GM04504 (cell line): ENCODE measurements around the gene ST8SIA5.

ENCODE experiments used
- DNase-seq: peaks from one replicate; pipeline ENCODE4 v3.0.0-alpha.2; 2012; ENCODE audit warnings: low read depth

Gene ST8SIA5

DNA sequence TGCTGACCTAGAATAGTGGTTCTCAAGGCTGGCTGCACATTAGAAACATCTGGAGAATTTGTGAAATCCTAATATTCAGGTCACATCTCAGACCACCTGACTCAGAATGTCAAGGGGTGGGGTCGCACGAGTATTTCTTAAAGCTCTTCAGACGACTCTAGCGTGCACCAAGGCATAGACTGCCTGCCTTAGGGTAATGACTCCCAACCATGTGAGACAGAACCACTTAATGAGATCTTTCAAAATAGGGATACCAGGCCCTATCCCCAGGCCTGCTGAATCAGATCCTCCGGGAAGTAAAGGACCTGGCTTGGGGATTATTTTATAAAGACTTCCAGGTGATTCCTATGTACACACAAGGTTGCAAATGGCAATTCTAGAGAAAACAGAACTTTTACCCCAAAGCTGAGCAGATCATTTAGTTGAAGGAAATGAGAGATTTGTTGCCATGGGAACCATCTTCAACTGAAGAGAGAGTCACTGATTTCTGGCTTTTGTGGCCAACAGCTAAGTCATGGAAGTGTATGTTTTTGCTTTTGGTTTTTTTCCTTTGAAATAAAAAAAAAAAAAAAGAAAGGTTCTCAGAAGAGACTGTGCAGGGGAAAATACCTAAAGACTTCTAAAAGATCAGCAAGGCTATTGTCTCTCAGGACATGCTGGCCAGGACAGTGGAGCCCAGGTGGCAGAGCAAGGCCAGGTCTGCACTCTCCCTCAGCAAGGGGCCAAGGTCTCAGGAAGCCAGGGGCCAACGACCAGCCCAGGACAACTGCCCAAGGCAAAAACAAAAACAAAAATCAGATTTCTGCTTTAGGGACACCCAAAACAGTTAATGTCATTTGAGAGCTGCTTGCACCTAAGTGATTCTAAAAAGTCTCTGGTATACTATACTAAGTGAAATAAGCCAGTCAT, 84.5 kb downstream of the ST8SIA5 start:
- no peak for DNase-seq

DNA sequence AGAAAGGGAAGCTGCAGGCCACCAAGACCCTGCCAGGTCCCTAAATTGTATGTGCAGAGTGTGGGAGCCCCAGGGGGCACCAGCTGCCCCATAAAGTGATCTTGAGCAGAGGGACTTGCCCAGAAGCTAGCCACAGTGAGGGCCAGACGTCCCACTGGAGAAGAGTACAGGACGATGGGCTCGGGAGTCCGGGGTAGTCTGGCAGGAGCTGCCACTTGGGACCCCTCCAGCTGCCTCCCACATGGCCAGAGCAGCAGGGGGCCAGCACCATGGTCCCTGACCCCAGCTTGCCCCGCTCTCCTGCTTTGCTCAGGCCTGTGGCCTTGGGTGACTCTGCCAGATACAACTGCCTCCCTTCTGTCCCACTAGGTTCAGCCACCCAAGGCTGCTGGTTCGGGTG, 88.2 kb downstream of the ST8SIA5 start:
- no peak for DNase-seq

DNA sequence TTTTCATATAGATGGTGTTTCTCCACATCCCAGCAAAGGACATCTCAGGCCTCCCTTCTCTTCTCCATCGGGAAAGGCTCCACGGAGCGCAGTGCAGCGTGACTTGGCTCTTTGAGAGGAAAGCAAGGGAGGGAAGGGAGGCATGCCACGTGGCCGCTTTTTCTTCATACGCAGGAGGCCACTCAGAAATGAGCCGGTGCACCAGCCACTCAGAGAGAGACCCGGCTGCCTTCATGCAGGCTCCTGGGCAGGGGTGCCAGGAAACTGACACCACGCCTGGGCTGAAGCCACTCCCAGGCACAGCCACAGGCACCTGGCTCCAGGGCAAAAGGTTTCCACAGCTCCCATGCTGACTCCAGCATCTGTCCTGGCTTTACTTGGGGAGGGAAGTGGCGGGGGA, 88.7 kb downstream of the ST8SIA5 start:
- DNase-seq, result no peak

DNA sequence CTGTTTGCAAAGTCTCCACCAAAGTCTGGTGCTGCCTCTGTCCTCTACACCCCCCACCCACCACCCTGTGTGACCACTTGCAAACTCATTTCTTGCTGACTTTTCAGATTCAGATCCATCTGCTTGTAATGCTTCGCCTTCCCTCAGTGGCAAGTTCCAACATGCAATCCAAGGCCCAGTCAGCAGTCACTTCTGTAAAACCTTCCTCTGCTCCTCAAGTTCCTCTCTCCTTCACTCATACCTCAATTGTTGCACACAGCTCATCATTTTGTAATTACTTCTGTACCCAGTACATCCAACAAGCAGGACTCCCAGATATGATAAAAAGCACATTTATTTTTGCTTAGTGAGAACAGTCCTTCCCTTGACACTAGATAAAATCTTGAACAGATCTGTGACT, 93.3 kb downstream of the ST8SIA5 start:
- no peak for DNase-seq

DNA sequence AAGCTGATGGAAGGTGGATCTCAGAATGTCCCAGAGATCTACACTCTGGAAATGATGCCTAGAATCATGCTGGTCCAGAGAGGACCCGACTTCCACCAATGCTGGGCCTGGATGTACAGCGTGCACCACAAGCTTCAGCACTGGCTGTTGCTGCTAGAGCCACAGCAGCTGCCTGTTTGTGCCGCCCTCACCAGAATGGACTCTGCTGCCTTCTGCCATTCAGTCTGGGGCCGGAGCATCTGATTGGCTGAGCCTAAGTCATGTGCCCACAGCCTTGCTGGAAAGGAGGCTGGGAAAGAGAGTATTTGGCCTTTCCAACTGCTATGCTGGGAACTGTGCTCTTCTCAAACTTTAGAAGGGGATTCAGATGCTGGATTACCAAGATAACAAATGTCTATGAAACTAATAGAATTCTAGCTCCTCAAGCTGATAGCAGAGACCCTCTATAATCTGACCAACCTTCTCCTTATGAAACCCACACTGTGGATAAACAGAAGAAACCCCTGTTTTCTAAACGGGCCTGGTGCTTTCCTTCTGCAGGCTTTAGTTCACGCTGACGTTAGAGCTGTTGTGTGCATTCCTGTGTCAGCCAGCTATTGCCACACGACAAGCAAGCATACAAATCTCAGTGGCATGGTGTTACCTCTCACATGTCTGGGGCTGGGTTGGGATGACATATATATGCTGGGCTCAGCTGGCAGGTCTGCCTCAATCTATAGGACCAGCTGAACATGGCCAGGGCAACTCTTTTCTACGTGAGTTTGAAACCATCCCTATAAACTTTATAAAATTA, 95.7 kb downstream of the ST8SIA5 start:
- DNase-seq, result no peak

DNA sequence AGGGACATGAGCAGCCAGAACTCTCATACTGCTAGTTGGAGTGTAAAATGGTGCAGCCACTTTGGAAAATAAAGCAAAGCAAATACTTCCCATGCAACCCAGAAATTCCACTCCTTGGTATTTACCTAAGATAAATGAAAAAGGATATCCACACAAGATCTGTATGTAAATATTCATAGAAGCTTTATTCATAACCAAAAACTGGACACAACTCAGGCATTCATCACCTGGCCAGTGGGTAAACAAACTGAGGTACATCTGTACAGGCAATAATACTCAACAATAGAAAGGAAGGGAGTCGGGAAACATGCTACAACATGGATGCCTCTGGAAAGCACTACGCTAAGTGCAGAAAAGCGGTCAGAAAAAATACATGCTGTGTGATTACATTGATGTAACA, 97.4 kb downstream of the ST8SIA5 start:
- no peak for DNase-seq

DNA sequence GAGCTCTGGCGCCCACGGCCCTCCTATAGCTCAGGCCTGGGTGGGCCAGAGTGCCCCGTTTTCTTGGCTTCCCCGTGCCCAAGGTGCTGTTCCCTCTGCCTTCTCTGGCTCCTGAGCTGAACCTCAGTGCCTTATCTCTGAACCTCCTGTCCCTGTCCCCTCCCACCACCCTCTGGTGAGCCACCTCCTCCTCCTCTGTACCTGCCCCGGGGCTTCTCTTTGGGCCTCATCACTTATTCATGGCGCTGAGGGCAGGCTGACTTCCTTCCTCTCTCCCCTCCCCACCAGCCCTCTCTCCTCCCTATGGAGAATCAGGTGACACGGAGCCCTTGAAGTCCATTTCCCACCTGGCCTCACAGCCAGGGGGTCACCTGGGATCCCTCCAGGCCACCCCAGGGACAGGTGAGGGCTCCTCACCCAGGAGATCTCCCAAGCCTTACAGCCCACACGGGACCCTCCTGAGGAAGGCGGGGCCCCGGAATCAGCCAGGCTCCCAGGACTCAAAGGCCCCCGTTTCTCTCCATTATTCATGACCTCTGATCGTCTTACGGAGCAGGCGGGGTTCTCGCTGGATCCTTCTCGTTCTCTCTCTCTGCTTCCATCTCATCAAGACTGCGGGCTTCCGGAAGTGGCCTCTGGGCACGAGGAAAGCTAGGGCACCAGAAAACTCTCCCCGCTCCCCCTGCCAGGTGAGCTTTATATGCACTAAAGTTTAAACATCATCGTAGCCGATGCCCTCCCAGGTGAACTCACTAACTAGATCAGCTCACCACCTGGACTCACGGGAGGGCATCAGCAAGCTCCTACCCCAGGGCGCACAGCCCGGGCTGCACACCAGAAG, 99.5 kb downstream of the ST8SIA5 start, which contains the start of gene LOXHD1:
LOXHD1 (minus strand) TSS at position 106 of the 841 bp plus-strand sequence. CDS start 187 bp downstream, outside the sequence.
- DNase-seq, result no peak

DNA sequence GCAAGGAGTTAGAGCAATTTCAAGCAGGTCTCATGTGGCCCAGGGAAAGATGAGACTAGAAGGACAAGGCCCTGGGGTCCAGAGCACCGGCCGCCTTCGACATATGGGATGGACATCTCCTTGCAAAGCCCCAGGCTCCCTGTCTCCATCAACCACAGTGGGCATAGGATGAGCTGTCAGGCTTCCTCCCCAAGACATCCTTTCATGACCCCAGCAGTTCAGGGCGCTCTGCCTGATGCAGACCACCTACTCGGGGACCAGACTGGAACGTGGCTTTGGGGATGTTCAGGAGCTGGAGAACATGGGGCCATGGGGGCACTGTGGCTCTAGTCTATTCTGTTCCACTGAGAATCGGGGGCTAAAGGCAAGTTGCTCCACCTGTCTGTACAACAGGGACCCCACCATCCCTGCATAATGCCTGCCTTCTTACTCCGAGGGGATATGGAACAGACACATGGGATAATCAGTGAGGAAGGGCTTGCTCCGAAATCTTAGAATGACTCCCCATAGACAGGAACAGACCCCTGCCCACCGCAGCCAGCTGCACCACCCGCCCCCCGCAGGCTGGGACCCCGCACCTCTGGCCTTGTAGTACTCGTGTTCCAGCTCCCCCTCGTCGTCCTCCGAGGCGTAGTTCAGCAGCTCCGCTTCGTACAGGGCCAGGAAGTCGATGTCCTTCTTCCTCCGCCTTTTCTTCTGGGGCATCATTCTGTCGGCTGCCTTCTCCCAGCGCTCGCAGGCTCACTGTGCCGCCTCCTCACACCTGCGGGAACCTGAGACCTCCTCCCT, 100.3 kb downstream of the ST8SIA5 start:
- DNase-seq, result no peak

DNA sequence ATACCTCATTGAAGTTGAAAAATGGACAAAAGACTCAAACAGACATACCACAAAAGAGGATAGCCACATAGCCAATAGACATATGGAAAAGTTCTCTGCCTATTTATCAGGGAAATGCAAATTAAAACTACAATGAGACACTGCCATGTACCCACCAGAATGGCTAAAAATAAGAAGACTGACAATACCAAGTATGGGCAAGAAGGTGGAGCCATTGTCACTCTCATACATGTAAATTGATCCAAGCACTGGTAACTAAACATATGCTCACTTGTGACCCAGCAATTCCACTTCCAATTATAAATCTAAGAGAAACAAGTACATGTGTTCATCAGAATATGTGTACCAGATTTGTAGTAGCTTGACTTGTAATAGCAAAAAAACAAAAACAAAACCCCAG, 104.5 kb downstream of the ST8SIA5 start:
- no peak for DNase-seq

DNA sequence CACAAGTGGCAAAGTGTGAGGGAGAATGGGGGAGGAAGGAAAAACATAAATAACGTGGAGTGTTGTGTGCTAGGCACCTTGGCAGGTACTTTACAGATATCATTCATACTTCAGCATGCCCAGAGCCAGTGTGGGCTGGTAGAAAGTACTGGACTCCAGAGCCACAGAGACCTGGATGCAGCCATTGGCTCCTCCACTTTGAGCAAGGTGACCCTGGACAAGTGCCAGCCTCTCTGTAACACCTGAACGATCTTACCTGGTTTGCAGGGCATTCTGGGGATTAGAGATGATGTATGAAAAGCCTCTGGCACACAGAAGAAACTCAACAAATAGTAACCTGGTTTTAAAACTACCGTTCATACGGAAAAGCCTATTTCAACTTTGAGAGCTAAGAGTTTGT, 106.2 kb downstream of the ST8SIA5 start:
- no peak for DNase-seq

DNA sequence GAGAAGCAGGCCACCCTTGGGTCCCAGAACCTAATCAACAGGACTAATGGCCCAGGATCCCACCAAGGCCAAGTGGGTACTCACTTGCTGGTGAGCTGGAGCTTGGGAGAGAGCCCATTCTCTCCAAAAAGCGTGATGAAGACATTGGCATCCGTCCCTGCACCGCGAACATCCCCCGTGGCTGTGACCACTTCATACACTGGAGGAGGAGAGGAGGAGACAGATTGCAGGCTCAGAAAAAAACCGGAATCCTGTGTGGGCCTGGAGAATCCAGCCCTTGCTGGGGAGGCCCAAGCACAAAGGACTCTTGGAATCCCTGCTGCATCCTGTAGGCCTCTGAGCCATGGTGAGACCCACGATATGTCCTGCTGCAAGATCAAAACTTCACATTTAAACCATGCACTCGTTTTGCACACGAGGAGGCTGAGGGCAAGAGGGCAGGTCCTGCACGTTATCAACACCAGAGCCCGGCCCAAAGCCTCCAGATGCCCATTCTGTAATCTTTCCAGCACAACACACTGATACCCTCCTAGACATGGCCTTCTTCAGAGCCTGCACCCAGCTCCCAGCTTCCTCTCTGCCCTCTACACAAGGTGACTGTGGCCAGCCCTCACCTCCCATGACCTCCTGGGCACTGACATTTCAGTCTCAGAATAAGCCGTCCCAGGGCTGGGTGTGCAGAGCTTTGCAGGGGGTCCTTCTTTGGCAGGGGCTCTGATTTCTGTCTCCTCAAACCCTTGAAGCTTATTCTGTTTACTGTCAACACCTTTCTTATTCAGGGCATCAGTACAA, 107.6 kb downstream of the ST8SIA5 start:
- no peak for DNase-seq

DNA sequence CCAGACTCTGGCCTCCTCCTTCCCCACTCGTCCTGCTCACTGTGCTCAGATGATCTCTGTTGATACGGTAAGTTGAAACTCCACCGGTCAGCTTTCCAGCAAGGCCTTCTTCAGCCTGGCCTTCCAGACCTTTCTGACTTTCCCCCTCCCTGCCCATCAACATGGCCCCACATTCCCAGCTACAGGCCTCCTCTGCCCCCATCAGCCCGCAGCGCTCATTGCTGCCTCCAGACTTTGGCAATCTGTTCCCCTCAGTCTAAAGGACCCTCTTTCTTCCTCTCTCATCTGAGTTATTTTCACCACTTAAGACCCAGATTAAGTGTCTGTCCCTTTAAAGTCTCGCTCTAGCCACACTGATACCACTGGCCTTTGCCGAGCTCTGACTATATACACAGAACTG, 110.4 kb downstream of the ST8SIA5 start:
- no peak for DNase-seq

DNA sequence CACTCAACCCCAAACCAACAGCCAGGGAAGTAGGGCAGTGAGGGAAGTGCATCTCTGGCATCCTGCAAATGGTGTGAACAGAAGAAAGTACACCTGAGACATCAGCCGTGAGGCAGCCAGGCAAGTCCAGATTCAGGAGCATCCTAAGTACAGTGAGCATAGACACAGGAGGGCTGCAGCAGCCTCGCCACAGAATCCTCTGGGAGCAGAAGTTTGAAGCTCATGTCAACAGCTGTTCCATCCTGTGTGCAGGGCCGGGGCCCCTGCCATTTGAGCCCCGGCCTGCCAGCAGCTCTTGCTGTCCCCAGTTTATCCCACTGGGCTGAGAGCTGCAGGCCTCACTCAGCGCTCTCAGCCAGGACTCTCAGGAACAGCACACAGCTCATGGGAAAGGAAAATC, 114.3 kb downstream of the ST8SIA5 start:
- no peak for DNase-seq

DNA sequence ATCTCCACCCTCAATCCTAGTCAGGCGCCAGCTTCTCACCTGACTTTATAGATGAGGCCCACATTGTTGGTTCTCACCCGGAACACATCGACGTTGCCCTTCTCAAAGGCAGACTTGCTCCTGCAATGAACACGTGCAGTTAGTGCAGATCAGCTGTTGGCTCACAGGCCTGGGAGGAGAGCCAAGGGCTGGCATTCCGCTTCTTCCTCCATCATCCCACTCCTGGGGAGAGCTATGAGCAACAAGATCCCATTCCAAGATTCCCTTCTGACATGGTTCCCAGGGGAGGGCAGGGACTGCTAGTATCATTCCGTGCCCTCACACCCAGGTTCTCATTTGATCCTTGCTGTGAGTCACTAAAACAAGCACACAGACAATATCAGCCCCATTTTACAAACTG, 114.9 kb downstream of the ST8SIA5 start:
- DNase-seq, result no peak

DNA sequence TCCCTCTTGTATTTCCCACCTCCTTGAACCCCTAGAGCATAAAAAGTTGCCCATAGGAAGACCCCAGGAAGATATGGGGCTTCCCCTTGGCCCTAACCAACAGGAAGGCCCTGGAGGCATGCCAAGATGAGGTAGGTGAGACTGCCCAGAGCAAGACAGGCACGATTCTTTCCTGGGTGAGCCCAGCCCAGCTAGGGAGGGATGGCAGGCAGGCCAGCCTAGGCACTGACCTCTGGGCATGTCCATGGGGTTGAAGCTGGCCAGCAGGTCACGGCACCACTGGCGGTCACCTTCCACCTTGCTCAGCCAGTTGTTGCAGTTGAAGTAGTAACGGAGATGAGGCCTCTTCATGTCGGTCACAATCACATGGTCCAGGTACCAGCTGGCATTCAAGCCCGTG, 117.5 kb downstream of the ST8SIA5 start:
- no peak for DNase-seq

DNA sequence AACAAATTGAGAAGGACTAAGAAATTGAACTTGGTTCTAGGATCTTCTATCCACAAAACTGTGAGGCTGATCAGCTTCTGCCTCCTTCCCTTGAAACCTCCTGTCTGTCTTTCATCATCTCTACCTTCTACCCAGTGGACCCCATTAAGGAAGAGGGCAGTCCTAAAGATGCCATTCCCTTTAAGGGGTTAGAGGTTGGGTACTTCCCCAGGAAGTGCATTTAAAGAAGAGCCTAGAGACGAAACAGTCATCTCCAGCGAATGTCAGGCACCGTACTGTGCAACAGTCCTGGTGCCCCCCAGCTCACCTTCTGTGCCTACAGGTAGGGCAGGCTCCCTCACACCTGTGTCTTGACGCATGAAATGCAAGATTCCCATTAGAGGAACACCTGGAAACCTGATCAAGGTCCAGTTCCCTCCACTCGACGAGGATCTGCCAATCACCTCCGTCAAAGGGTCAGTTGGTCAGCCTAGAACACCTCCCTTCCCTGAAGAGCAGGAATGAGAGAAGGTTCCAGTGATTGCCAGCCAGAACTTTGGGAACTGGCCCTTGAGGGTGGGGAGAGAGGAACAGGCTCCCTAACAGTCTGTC, 120.7 kb downstream of the ST8SIA5 start:
- DNase-seq, result no peak

DNA sequence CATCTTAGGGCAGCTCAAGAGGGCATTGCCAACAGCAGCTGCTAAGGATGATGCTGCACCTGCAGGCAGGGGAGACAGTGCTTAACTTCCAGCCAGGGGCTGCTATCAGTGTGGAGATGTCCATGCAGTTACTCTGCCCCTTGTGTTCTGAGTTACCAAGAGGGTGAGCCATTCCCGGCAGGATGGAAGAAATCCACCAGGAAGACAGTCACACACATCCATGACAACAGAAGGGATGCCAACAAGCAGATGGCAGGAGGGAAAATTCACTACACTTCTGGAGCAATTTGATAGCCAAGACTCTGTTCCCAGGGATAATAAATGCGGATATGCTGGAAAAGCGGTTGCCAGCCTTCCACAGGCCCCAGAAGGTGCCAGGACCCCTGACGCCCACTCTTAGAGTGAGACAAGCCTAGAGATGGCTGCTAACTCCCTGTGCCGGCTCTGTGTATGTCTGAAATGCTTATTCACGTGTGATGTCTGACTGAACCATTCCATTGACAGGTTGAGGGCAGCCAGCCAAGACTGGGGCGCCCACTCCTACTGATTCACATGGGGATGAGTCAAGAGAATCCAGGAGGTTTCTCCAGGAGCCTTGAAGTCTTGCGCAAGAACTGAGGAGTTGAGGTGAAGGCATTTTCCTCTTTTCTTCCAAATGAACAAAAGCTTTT, 124.3 kb downstream of the ST8SIA5 start:
- no peak for DNase-seq

DNA sequence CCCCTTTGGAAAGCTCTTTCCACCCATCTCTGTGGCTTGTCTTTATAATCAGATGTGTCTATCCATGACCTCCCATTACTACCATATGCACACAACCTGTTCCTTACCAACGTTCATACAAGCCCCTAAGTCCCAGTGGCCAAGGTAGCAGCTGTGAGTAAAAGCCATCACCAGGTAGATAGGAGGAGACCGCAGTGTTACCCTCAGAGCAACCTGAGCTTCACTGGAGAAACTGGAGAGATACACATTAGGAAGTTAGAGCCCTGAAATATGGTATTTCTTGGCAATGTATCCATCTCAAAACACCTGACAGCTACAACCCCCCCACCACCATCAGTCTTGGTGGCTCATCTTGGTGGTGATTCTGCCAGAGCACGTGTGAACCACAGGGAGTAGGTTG, 125.9 kb downstream of the ST8SIA5 start:
- DNase-seq, result no peak

DNA sequence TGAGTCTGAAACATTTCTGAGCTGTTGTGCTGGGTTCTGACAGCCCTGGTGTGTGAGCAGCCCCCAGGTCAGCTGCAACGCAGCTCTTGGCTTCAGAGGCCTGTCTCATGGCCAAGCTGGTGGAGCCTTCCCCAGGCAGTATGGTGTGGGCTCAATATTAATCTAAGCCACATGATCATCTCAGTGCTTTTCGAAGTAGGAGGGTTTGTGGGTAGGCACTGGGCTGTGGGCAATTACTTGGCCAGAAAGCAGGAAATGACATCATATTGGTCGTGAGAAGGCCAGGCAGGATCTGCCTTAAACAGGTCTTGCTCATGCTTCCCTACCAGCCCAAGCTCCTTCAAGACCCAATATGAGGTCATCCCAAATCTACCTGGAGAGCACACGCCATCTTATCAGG, 126.7 kb downstream of the ST8SIA5 start:
- DNase-seq, result no peak

DNA sequence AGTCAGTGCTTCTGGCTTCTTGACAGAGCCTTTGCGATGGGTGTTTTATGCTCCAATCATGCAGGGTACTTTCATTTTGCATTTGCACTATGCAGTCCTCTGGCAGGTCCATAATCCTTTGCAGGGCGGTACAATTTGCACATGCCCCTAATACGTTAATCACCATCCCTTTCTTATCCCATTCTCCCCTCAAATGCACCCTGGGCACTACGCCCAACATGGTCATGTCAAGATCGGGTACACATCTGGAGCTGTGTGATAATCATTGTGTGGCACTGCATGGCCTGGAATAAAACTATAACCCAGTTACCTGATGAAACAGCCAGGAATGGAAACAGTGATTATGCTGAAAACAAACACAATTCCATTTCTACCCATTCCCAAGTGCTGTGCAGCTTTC, 127.5 kb downstream of the ST8SIA5 start:
- DNase-seq, result no peak
